HEK293 (cell line): ENCODE data around the gene THSD7B.

ENCODE experiments used
- CTCF ChIA-PET: fragments of 350-600 bp; formaldehyde crosslinking; extraction: SDS; loops from one replicate; lab custom pipeline; 2021; ENCODE audit warnings: antibody characterized with exemption; lab: Yijun Ruan, JAX
- POLR2A ChIA-PET: fragments of 300-600 bp; formaldehyde crosslinking; extraction: SDS; loops from one replicate; lab custom pipeline; 2020; ENCODE audit warnings: antibody characterized with exemption, inconsistent platforms; lab: Yijun Ruan, JAX
- H3K27ac ChIP-seq: fragments of 200-500 bp; sonication (Bioruptor generic); 2 replicates; pipeline ENCODE4 v1.5.1; 2014; ENCODE audit warnings: low read depth, low read length, control low read depth, inconsistent platforms; ENCODE audit errors: extremely low read depth
- H3K36me3 ChIP-seq, 2 experiments: fragments of 200-500 bp in 1 of 2; sonication (Bioruptor generic) in 1 of 2; 1 replicate in 1 of 2; 2 replicates in 1 of 2; pipeline ENCODE4 v1.5.1; 2014 to 2017; ENCODE audit warnings: inconsistent platforms in 2 of 2, low read length in 2 of 2; ENCODE audit not compliant: control insufficient read depth in 2 of 2, insufficient read depth in 1 of 2
- H3K4me1 ChIP-seq: fragments of 200-500 bp; sonication (Bioruptor generic); 2 replicates; pipeline ENCODE4 v1.5.1; 2014; ENCODE audit warnings: mild to moderate bottlenecking, low read length, inconsistent platforms; ENCODE audit not compliant: control insufficient read depth, insufficient read depth
- H3K4me3 ChIP-seq: 2 replicates; pipeline ENCODE4 v1.5.1; 2011; ENCODE audit warnings: low read depth, mild to moderate bottlenecking, control low read depth, low read length, moderate library complexity
- H3K9me3 ChIP-seq: fragments of 200-500 bp; sonication (Bioruptor generic); 2 replicates; pipeline ENCODE4 v1.5.1; 2014; ENCODE audit warnings: low read depth, low read length, inconsistent platforms; ENCODE audit not compliant: control insufficient read depth, insufficient read depth
- KLF10 ChIP-seq: fragments of 450-650 bp; IDR thresholded peaks from 2 replicates; pipeline ENCODE4 v1.5.1; 2018; ENCODE audit warnings: missing biosample characterization, mild to moderate bottlenecking, missing genetic modification characterization
- MEIS1 ChIP-seq: sonication (generic); formaldehyde crosslinking; IDR thresholded peaks from 2 replicates; pipeline ENCODE4 v1.8.1; 2022; ENCODE audit warnings: missing genetic modification reagents, mild to moderate bottlenecking, borderline replicate concordance
- PRDM1 ChIP-seq: fragments of 450-650 bp; formaldehyde crosslinking; IDR thresholded peaks from 2 replicates; pipeline ENCODE4; 2016; ENCODE audit warnings: missing biosample characterization, missing genetic modification characterization
- RBAK ChIP-seq: fragments of 450-650 bp; formaldehyde crosslinking; IDR thresholded peaks from 2 replicates; pipeline ENCODE4 v1.5.1; 2016; ENCODE audit warnings: missing biosample characterization, missing genetic modification characterization
- SCRT1 ChIP-seq: fragments of 450-650 bp; formaldehyde crosslinking; IDR thresholded peaks from 2 replicates; pipeline ENCODE4 v1.5.1; 2016; ENCODE audit warnings: missing biosample characterization, missing genetic modification characterization, borderline replicate concordance
- YY2 ChIP-seq: fragments of 450-650 bp; formaldehyde crosslinking; IDR thresholded peaks from 2 replicates; pipeline ENCODE4 v1.5.1; 2016; ENCODE audit warnings: missing biosample characterization, missing genetic modification characterization
- ZIC2 ChIP-seq: fragments of 450-650 bp; formaldehyde crosslinking; IDR thresholded peaks from 2 replicates; pipeline ENCODE4 v1.5.1; 2016; ENCODE audit warnings: missing biosample characterization, missing genetic modification characterization
- ZNF138 ChIP-seq: fragments of 450-650 bp; formaldehyde crosslinking; IDR thresholded peaks from 2 replicates; pipeline ENCODE4 v1.5.1; 2016; ENCODE audit warnings: missing biosample characterization, missing genetic modification characterization, borderline replicate concordance
- ZNF19 ChIP-seq: fragments of 450-650 bp; formaldehyde crosslinking; IDR thresholded peaks from 2 replicates; pipeline ENCODE4; 2016; ENCODE audit warnings: missing biosample characterization, missing genetic modification characterization, low read depth
- ZNF221 ChIP-seq: fragments of 450-650 bp; formaldehyde crosslinking; IDR thresholded peaks from 2 replicates; pipeline ENCODE4 v1.5.1; 2017; ENCODE audit warnings: missing biosample characterization, missing genetic modification characterization, borderline replicate concordance
- ZNF366 ChIP-seq: fragments of 450-650 bp; formaldehyde crosslinking; conservative IDR thresholded peaks from 2 replicates; pipeline ENCODE4 v1.5.1; 2016; ENCODE audit warnings: missing biosample characterization, missing genetic modification characterization
- ZNF391 ChIP-seq: fragments of 450-650 bp; formaldehyde crosslinking; IDR thresholded peaks from 2 replicates; pipeline ENCODE4 v1.5.1; 2016; ENCODE audit warnings: low read depth, missing biosample characterization, missing genetic modification characterization, borderline replicate concordance
- ZNF416 ChIP-seq: fragments of 450-650 bp; formaldehyde crosslinking; IDR thresholded peaks from 2 replicates; pipeline ENCODE4 v1.5.1; 2016; ENCODE audit warnings: missing biosample characterization, missing genetic modification characterization
- ZNF423 ChIP-seq: fragments of 450-650 bp; formaldehyde crosslinking; IDR thresholded peaks from 2 replicates; pipeline ENCODE4 v1.5.1; 2016; ENCODE audit warnings: missing biosample characterization, missing genetic modification characterization
- ZNF426 ChIP-seq: fragments of 450-650 bp; formaldehyde crosslinking; IDR thresholded peaks from 2 replicates; pipeline ENCODE4 v1.5.1; 2017; ENCODE audit warnings: missing biosample characterization, missing genetic modification characterization, mild to moderate bottlenecking, inconsistent platforms, moderate library complexity
- ZNF501 ChIP-seq: fragments of 450-650 bp; formaldehyde crosslinking; IDR thresholded peaks from 2 replicates; pipeline ENCODE4 v1.5.1; 2016; ENCODE audit warnings: missing biosample characterization, missing genetic modification characterization
- ZNF548 ChIP-seq: fragments of 450-650 bp; formaldehyde crosslinking; IDR thresholded peaks from 2 replicates; pipeline ENCODE4 v1.5.1; 2016; ENCODE audit warnings: missing biosample characterization, missing genetic modification characterization
- ZNF549 ChIP-seq: fragments of 450-650 bp; IDR thresholded peaks from 2 replicates; pipeline ENCODE4 v1.5.1; 2018; ENCODE audit warnings: missing biosample characterization, missing genetic modification characterization, mild to moderate bottlenecking, inconsistent platforms, moderate library complexity
- ZNF585B ChIP-seq: fragments of 450-650 bp; formaldehyde crosslinking; IDR thresholded peaks from 2 replicates; pipeline ENCODE4 v1.5.1; 2016; ENCODE audit warnings: missing biosample characterization, missing genetic modification characterization
- ZNF664 ChIP-seq: fragments of 450-650 bp; formaldehyde crosslinking; IDR thresholded peaks from 2 replicates; pipeline ENCODE4 v1.5.1; 2016; ENCODE audit warnings: missing biosample characterization, missing genetic modification characterization
- ZNF677 ChIP-seq: fragments of 450-650 bp; IDR thresholded peaks from 2 replicates; pipeline ENCODE4 v1.5.0; 2018; ENCODE audit warnings: missing biosample characterization, mild to moderate bottlenecking, missing genetic modification characterization, moderate library complexity
- ZNF76 ChIP-seq: fragments of 450-650 bp; formaldehyde crosslinking; IDR thresholded peaks from 2 replicates; pipeline ENCODE4; 2016; ENCODE audit warnings: low read depth, missing biosample characterization, missing genetic modification characterization, borderline replicate concordance
- ZXDB ChIP-seq: fragments of 450-650 bp; formaldehyde crosslinking; IDR thresholded peaks from 2 replicates; pipeline ENCODE4 v1.5.1; 2016; ENCODE audit warnings: missing biosample characterization, missing genetic modification characterization
- TF ChIP-seq, protein P1 (sequence below): fragments of 450-650 bp; formaldehyde crosslinking; IDR thresholded peaks from 2 replicates; pipeline ENCODE4; 2016; ENCODE audit warnings: missing biosample characterization, missing genetic modification characterization
- TF ChIP-seq, protein P2 (sequence below): fragments of 450-650 bp; formaldehyde crosslinking; IDR thresholded peaks from 2 replicates; pipeline ENCODE4 v1.5.1; 2016; ENCODE audit warnings: missing biosample characterization, missing genetic modification characterization
- TF ChIP-seq, protein P3 (sequence below): fragments of 450-650 bp; formaldehyde crosslinking; IDR thresholded peaks from 2 replicates; pipeline ENCODE4 v1.5.1; 2017; ENCODE audit warnings: missing biosample characterization, missing genetic modification characterization
- TF ChIP-seq, protein P4 (sequence below): fragments of 450-650 bp; formaldehyde crosslinking; IDR thresholded peaks from 2 replicates; pipeline ENCODE4 v1.5.1; 2016; ENCODE audit warnings: missing biosample characterization, missing genetic modification characterization, borderline replicate concordance

Gene THSD7B

DNA sequence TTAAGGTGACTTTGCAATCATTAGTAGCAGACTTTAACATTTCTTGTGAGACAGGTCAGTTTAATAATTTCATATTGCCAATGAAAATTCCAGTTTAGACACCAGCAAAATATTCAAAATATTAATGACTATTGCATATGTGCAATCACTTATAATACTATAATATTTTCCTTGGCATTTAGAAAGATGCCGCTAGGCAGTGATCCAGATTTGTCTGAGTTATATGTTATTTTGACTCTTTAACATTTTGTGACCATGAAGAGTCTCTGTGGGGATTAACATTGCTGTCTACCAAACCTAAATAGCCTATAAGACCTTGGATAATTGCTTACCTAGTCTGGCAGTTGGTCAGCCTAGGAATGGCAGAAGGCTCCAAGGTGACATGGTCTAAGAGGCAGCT lies 389.6 kb downstream of the THSD7B start:
- H3K36me3 ChIP-seq, result no peaks in the 10 kb centered on the region
- no peak for TF ChIP-seq MEIS1 (CRISPR knock-in tag)
- TF ChIP-seq, protein P1, sequence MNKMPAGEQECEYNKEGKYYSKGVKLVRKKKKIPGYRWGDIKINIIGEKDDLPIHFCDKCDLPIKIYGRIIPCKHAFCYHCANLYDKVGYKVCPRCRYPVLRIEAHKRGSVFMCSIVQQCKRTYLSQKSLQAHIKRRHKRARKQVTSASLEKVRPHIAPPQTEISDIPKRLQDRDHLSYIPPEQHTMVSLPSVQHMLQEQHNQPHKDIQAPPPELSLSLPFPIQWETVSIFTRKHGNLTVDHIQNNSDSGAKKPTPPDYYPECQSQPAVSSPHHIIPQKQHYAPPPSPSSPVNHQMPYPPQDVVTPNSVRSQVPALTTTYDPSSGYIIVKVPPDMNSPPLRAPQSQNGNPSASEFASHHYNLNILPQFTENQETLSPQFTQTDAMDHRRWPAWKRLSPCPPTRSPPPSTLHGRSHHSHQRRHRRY (tag by site-specific recombination), result no peak
- no peak for TF ChIP-seq YY2
- TF ChIP-seq ZNF19, result no peak
- TF ChIP-seq ZNF423 (tag by site-specific recombination), result no peak
- no peak for TF ChIP-seq ZNF549 (tag by site-specific recombination)
- TF ChIP-seq, protein P2, sequence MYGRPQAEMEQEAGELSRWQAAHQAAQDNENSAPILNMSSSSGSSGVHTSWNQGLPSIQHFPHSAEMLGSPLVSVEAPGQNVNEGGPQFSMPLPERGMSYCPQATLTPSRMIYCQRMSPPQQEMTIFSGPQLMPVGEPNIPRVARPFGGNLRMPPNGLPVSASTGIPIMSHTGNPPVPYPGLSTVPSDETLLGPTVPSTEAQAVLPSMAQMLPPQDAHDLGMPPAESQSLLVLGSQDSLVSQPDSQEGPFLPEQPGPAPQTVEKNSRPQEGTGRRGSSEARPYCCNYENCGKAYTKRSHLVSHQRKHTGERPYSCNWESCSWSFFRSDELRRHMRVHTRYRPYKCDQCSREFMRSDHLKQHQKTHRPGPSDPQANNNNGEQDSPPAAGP (tag by site-specific recombination), result no peak
- TF ChIP-seq ZNF76 (tag by site-specific recombination), result no peak
- TF ChIP-seq, protein P3, sequence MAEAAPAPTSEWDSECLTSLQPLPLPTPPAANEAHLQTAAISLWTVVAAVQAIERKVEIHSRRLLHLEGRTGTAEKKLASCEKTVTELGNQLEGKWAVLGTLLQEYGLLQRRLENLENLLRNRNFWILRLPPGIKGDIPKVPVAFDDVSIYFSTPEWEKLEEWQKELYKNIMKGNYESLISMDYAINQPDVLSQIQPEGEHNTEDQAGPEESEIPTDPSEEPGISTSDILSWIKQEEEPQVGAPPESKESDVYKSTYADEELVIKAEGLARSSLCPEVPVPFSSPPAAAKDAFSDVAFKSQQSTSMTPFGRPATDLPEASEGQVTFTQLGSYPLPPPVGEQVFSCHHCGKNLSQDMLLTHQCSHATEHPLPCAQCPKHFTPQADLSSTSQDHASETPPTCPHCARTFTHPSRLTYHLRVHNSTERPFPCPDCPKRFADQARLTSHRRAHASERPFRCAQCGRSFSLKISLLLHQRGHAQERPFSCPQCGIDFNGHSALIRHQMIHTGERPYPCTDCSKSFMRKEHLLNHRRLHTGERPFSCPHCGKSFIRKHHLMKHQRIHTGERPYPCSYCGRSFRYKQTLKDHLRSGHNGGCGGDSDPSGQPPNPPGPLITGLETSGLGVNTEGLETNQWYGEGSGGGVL (tag by site-specific recombination), result no peak
- TF ChIP-seq PRDM1 (tag by site-specific recombination), result no peak
- no peak for TF ChIP-seq ZNF391 (tag by site-specific recombination)
- no peak for TF ChIP-seq ZNF548
- no peak for TF ChIP-seq ZNF416 (tag by site-specific recombination)
- TF ChIP-seq ZNF677 (tag by site-specific recombination), result no peak
- no peak for TF ChIP-seq ZNF426 (tag by site-specific recombination)
- no peak for TF ChIP-seq ZNF585B (tag by site-specific recombination)
- TF ChIP-seq, all 188 proteins: peak for 0
- ChIA-PET CTCF (no interaction called here), POLR2A (no interaction called here)
- no peak overlapping the region for H3K4me3 ChIP-seq
- no peaks in the 10 kb centered on the region for H3K9me3 ChIP-seq
- no peak overlapping the region for H3K27ac ChIP-seq
- no peaks in the 10 kb centered on the region for H3K4me1 ChIP-seq

DNA sequence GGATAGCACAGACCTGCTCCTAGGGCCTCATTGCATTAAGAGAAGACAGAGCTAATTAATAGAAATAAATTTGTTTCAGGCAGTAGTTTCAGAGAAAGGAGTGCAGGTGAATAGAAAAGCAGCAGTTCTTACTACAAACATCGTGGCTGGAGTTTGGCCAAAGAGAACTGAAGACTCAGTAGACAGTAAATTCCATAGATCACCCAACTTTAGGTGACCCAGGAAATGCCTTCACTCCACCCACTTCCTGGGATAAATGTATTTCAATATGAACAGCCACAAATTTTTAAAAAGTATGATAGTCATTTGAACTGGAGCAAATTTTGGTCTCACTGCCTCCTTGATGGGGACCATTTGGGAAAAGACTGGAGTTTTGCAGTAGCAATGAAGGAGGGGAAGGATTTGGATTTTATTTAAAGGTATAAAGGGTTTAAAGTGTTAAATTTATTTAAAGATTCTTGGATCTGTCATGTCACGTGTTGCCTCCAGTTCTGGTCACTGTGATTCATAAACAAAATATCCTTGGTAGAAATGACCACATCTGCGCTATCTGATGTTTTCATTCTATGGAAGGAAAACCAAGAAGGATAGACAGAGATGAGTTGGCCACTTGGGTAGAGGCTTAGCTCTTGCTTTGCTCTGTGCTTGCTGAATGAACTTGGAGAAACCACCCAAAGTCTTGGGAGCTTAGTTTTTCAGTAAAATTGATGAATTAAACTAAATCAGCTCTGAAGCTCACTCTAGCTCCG lies 390.2 kb downstream of the THSD7B start:
- Histone ChIP-seq H3K4me3 (no peak overlapping the region), H3K27ac (no peak overlapping the region), H3K4me1 (no peaks in the 10 kb centered on the region), H3K9me3 (no peaks in the 10 kb centered on the region), H3K36me3 (no peaks in the 10 kb centered on the region)
- POLR2A ChIA-PET, result no interaction called here
- CTCF ChIA-PET, result interaction anchor here (0.6 kb wide), 2 partner anchors 213 to 652 kb away, joined by 4 to 8 read pairs; no protein-coding TSS in a partner anchor
- no peak for TF ChIP-seq ZXDB (tag by site-specific recombination)

DNA sequence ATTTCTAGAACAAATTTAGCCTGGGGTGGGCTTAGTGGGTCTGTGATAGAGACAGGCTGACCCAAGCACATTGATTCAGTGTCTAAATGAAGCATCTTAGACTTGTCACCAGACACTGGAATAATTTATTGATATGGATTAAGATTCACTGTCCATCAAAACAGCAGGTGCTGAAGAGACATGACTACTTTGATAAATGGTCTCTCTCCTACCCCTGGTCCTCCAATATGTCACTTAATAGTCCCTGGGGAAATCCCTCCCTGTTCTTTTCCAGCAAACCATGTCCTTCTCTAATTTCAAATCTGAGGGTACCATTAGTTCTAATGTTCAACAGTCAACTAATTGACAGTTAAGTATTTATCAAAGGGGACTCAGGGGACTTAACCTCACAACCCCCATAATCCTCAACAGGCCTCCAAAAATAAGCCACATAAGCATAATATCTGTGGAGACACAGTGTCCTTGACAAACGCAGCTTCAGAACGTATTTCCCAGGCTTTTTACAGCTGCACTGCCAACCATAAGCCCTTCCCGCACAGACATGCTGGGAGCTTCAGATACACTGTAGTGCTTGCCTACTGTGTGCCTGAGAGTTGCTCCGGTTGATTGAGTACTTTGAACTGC lies 391.0 kb downstream of the THSD7B start:
- Histone ChIP-seq H3K27ac (no peak overlapping the region), H3K9me3 (no peaks in the 10 kb centered on the region), H3K4me3 (no peak overlapping the region), H3K36me3 (no peaks in the 10 kb centered on the region), H3K4me1 (no peaks in the 10 kb centered on the region)
- POLR2A ChIA-PET, result no interaction called here
- CTCF ChIA-PET, result interaction anchor here (0.6 kb wide), 3 partner anchors 72 to 653 kb away, joined by 3 to 8 read pairs (median 4); no protein-coding TSS in a partner anchor
- no peak for TF ChIP-seq ZNF501
- TF ChIP-seq ZNF76 (tag by site-specific recombination), result no peak
- no peak for TF ChIP-seq ZNF138 (tag by site-specific recombination)
- TF ChIP-seq ZNF366 (tag by site-specific recombination), result no peak
- TF ChIP-seq, protein P4, sequence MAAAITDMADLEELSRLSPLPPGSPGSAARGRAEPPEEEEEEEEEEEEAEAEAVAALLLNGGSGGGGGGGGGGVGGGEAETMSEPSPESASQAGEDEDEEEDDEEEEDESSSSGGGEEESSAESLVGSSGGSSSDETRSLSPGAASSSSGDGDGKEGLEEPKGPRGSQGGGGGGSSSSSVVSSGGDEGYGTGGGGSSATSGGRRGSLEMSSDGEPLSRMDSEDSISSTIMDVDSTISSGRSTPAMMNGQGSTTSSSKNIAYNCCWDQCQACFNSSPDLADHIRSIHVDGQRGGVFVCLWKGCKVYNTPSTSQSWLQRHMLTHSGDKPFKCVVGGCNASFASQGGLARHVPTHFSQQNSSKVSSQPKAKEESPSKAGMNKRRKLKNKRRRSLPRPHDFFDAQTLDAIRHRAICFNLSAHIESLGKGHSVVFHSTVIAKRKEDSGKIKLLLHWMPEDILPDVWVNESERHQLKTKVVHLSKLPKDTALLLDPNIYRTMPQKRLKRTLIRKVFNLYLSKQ (tag by site-specific recombination), result no peak
- TF ChIP-seq KLF10 (tag by site-specific recombination), result no peak
- TF ChIP-seq SCRT1 (tag by site-specific recombination), result no peak
- no peak for TF ChIP-seq ZNF221 (tag by site-specific recombination)
- no peak for TF ChIP-seq RBAK
- no peak for TF ChIP-seq ZNF664
- no peak for TF ChIP-seq ZIC2
